ENCODE data around the gene SF1.

The SF1 gene

DNA sequence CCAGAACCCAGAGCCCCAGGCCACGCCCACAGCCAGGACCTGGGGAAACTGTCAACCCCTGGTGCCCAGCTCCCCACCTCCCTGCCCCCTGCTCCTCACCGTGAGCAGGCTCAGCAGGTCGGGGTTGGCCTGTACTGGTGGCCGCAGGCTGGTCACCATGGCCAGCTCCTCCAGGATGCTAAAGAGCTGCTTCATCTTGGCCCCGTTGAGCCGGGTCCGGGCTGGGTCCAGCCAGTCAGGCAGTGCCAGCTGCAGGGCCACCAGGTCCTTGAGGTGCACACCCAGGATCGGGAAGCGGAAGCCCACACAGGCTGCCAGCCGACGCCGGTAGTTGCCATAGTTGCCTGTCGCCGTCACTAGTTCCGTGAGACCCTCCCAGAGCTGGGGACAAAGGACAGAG is 41.7 kb downstream of the SF1 start:
- Histone ChIP-seq H3K9ac (no peak overlapping the region), H4K20me1 (ENCODE audit: insufficient read depth) (no peaks in the 10 kb centered on the region)

DNA sequence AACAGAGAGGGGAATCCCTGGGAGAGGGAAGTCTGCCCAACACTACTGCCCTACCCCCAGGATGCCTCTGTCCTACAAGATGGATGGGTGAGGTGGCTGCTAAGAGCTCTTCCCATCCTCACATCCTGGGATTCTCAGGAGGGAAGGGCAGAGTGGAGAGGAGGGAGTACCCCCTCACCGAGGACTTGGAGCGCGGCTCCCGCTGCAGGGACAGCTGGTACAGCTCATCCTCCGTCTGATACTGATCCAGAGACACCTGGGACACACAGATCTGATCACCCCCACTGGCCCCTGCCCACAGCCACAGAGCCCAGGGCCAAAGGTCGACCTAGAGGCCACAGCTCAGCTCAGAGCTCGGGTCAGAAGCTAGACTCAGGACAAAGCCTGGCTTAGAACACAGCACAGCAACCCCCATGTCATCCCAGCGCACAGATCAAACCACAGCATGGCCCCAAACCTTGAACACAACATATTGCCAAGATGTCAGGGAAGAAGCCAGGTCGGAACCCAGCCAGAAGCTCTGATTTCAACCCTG is 42.5 kb downstream of the SF1 start:
- H2AFZ ChIP-seq (ENCODE audit: low read depth), result no peak overlapping the region
- H3K36me3 ChIP-seq (ENCODE audit: insufficient read depth), result no peaks in the 10 kb centered on the region
- peaks cover 86% of the 10 kb centered on the region for H3K27me3 ChIP-seq (ENCODE audit: insufficient read depth, low read depth)
- H4K20me1 ChIP-seq (ENCODE audit: insufficient read depth), result no peaks in the 10 kb centered on the region
- no peak overlapping the region for H3K27ac ChIP-seq
- no peaks in the 10 kb centered on the region for H3K4me1 ChIP-seq (ENCODE audit: low read depth, poor library complexity, severe bottlenecking)
- no peak overlapping the region for H3K4me2 ChIP-seq
- no peak for TF ChIP-seq CTCF (conservative IDR thresholded peaks at IDR 0.05; ENCODE audit: low read depth, low read length)
- no peaks in the 10 kb centered on the region for H3K79me2 ChIP-seq (ENCODE audit: insufficient read depth, low read depth)
- no peak overlapping the region for H3K9ac ChIP-seq
- H3K4me3 ChIP-seq (IDR thresholded peaks at IDR 0.05; ENCODE audit: insufficient read depth, low read depth, low read length), result no peak overlapping the region

More for the DNA sequence above, 41.7 kb downstream of the SF1 start:
- Histone ChIP-seq H3K27ac (no peak overlapping the region), H2AFZ (ENCODE audit: low read depth) (no peak overlapping the region), H3K4me3 (IDR thresholded peaks at IDR 0.05; ENCODE audit: insufficient read depth, low read depth, low read length) (no peak overlapping the region), H3K79me2 (ENCODE audit: insufficient read depth, low read depth) (no peaks in the 10 kb centered on the region), H3K4me1 (ENCODE audit: low read depth, poor library complexity, severe bottlenecking) (no peaks in the 10 kb centered on the region), H3K27me3 (ENCODE audit: insufficient read depth, low read depth) (peaks cover 87% of the 10 kb centered on the region), H3K4me2 (no peak overlapping the region), H3K36me3 (ENCODE audit: insufficient read depth) (no peaks in the 10 kb centered on the region)
- no peak for TF ChIP-seq CTCF (conservative IDR thresholded peaks at IDR 0.05; ENCODE audit: low read depth, low read length)

DNA sequence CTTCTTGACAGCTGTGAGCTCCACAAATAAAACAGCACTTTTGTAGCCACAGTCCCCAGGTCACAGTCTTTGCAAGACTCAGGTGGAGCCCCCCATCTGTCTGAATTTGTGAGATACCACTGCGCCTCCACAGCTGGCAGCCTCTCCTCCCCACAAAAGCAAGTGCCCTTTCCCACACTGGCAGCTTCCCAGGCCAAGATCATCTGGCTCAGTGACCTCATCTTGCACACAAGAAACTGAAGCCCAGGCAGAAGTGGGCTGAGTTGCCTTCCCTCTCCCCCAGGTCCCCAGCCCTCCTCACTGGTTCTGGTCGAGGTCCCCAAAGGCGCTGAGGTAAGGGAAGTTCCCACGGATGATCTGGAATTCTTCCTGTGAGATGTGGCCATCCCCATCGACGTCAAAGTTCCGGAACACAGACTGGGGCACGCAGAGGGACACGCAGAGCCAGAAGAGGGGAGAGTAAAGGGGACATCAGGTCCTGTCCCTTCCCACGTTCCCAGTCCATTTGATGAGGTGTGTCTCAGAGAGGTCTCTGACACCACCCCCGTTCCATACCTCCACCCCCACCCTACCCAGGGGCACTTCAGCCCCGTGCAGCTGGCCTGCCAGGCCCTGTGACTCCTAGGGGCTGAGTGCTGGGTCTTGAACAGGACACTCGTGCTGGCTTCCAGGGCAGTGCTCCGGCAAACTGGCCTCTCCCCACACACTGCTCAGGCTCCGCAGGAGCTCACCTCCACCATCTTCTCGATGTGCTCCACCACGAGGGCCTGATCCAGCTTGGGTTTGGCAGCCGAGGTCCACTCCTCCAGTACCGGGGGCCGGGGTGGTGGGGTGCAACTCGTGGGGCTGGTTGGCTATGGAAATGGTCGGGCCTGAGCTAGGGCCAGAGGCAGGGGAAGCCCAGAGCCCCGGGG is 43.3 kb downstream of the SF1 start:
- no peak overlapping the region for H3K27ac ChIP-seq

DNA sequence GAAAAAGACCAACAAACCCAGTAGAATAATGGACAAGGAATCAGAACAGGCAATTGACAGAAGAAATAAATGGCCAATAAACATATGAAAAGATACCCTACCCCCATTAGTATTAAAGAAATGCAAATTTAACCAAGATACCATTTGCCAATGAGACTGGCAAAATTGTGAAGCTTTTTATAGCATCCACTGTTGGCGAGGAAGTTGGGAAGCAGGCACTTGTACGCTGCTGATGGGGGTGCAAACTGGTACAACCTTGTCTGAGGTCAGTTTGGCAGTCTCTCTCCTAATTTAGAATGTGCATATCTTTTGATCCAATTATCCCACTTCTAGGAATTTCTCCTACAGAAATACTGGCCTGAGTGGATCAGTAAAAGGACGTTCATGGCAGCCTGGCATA is 46.7 kb downstream of the SF1 start:
- Histone ChIP-seq H3K27me3 (ENCODE audit: insufficient read depth, low read depth) (peaks cover 83% of the 10 kb centered on the region), H3K9ac (no peak overlapping the region), H3K4me3 (IDR thresholded peaks at IDR 0.05; ENCODE audit: insufficient read depth, low read depth, low read length) (no peak overlapping the region), H3K79me2 (ENCODE audit: insufficient read depth, low read depth) (no peaks in the 10 kb centered on the region), H4K20me1 (ENCODE audit: insufficient read depth) (no peaks in the 10 kb centered on the region), H3K36me3 (ENCODE audit: insufficient read depth) (no peaks in the 10 kb centered on the region), H3K27ac (no peak overlapping the region), H3K4me1 (ENCODE audit: low read depth, poor library complexity, severe bottlenecking) (no peaks in the 10 kb centered on the region), H2AFZ (ENCODE audit: low read depth) (no peak overlapping the region), H3K4me2 (no peak overlapping the region)
- TF ChIP-seq CTCF (conservative IDR thresholded peaks at IDR 0.05; ENCODE audit: low read depth, low read length), result no peak

More for the DNA sequence above, 43.3 kb downstream of the SF1 start:
- Histone ChIP-seq H2AFZ (ENCODE audit: low read depth) (no peak overlapping the region), H3K79me2 (ENCODE audit: insufficient read depth, low read depth) (no peaks in the 10 kb centered on the region), H3K4me2 (no peak overlapping the region), H3K27me3 (ENCODE audit: insufficient read depth, low read depth) (peaks cover 86% of the 10 kb centered on the region), H3K36me3 (ENCODE audit: insufficient read depth) (no peaks in the 10 kb centered on the region), H3K4me1 (ENCODE audit: low read depth, poor library complexity, severe bottlenecking) (no peaks in the 10 kb centered on the region), H3K9ac (no peak overlapping the region), H3K4me3 (IDR thresholded peaks at IDR 0.05; ENCODE audit: insufficient read depth, low read depth, low read length) (no peak overlapping the region), H4K20me1 (ENCODE audit: insufficient read depth) (no peaks in the 10 kb centered on the region)
- no peak for TF ChIP-seq CTCF (conservative IDR thresholded peaks at IDR 0.05; ENCODE audit: low read depth, low read length)
